ENCODE results near the gene NES. TPM values are rescaled to one million over a fixed set of nuclear protein-coding genes. Genes with fewer than 3 reads are reported as not detected.

NES gene
- total and polyA plus RNA-seq, 2 of the 8 experiments (the other 6 are each of a cell fraction or from before 2014, with no cell fraction given): 13.3 to 135 TPM

GRCh38 chr1:156709031-156709430 is 31.8 kb upstream of the NES start (continued):
- TF ChIP-seq, protein P1, sequence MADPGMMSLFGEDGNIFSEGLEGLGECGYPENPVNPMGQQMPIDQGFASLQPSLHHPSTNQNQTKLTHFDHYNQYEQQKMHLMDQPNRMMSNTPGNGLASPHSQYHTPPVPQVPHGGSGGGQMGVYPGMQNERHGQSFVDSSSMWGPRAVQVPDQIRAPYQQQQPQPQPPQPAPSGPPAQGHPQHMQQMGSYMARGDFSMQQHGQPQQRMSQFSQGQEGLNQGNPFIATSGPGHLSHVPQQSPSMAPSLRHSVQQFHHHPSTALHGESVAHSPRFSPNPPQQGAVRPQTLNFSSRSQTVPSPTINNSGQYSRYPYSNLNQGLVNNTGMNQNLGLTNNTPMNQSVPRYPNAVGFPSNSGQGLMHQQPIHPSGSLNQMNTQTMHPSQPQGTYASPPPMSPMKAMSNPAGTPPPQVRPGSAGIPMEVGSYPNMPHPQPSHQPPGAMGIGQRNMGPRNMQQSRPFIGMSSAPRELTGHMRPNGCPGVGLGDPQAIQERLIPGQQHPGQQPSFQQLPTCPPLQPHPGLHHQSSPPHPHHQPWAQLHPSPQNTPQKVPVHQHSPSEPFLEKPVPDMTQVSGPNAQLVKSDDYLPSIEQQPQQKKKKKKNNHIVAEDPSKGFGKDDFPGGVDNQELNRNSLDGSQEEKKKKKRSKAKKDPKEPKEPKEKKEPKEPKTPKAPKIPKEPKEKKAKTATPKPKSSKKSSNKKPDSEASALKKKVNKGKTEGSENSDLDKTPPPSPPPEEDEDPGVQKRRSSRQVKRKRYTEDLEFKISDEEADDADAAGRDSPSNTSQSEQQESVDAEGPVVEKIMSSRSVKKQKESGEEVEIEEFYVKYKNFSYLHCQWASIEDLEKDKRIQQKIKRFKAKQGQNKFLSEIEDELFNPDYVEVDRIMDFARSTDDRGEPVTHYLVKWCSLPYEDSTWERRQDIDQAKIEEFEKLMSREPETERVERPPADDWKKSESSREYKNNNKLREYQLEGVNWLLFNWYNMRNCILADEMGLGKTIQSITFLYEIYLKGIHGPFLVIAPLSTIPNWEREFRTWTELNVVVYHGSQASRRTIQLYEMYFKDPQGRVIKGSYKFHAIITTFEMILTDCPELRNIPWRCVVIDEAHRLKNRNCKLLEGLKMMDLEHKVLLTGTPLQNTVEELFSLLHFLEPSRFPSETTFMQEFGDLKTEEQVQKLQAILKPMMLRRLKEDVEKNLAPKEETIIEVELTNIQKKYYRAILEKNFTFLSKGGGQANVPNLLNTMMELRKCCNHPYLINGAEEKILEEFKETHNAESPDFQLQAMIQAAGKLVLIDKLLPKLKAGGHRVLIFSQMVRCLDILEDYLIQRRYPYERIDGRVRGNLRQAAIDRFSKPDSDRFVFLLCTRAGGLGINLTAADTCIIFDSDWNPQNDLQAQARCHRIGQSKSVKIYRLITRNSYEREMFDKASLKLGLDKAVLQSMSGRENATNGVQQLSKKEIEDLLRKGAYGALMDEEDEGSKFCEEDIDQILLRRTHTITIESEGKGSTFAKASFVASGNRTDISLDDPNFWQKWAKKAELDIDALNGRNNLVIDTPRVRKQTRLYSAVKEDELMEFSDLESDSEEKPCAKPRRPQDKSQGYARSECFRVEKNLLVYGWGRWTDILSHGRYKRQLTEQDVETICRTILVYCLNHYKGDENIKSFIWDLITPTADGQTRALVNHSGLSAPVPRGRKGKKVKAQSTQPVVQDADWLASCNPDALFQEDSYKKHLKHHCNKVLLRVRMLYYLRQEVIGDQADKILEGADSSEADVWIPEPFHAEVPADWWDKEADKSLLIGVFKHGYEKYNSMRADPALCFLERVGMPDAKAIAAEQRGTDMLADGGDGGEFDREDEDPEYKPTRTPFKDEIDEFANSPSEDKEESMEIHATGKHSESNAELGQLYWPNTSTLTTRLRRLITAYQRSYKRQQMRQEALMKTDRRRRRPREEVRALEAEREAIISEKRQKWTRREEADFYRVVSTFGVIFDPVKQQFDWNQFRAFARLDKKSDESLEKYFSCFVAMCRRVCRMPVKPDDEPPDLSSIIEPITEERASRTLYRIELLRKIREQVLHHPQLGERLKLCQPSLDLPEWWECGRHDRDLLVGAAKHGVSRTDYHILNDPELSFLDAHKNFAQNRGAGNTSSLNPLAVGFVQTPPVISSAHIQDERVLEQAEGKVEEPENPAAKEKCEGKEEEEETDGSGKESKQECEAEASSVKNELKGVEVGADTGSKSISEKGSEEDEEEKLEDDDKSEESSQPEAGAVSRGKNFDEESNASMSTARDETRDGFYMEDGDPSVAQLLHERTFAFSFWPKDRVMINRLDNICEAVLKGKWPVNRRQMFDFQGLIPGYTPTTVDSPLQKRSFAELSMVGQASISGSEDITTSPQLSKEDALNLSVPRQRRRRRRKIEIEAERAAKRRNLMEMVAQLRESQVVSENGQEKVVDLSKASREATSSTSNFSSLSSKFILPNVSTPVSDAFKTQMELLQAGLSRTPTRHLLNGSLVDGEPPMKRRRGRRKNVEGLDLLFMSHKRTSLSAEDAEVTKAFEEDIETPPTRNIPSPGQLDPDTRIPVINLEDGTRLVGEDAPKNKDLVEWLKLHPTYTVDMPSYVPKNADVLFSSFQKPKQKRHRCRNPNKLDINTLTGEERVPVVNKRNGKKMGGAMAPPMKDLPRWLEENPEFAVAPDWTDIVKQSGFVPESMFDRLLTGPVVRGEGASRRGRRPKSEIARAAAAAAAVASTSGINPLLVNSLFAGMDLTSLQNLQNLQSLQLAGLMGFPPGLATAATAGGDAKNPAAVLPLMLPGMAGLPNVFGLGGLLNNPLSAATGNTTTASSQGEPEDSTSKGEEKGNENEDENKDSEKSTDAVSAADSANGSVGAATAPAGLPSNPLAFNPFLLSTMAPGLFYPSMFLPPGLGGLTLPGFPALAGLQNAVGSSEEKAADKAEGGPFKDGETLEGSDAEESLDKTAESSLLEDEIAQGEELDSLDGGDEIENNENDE (IDR thresholded peaks at IDR 0.05; ENCODE audit: insufficient replicate concordance, low read length): no peak
- TF ChIP-seq POLR2AphosphoS5 (IDR thresholded peaks at IDR 0.05; ENCODE audit: low read depth, low read length): no peak
- TF ChIP-seq RNF2 (IDR thresholded peaks at IDR 0.05; ENCODE audit: borderline replicate concordance, low read depth, low read length, missing control alignments, poor library complexity, severe bottlenecking): no peak
- no peak for TF ChIP-seq RXRA (IDR thresholded peaks at IDR 0.05; ENCODE audit: insufficient read depth, low read depth, low read length)
